HG02970 (cell line): Measurements from ENCODE around the gene RCN2.
"Not testable (repeated sequence)": the region's sequence is repeated elsewhere in the genome, so short reads cannot be mapped to it uniquely, and the experiment has no call there.

ENCODE experiments used
- ATAC-seq: cut with Tn5 transposase; IDR thresholded peaks from one replicate; pipeline ENCODE4 v1.9.1; 2021; ENCODE audit warnings: mild to moderate bottlenecking, moderate library complexity, moderate number of reproducible peaks; ENCODE audit not compliant: unreplicated experiment, low FRiP score

The RCN2 gene

GRCh38 chr15:76930831-76931396, 635 bp upstream of the RCN2 start:
- ATAC-seq, result peak; percentile 11

- ATAC-seq, result no peak
These were observed 802 bp downstream of the RCN2 start for GRCh38 chr15:76932135-76932966.

- no peak for ATAC-seq
These were observed 4.1 kb downstream of the RCN2 start for GRCh38 chr15:76935620-76936019.

GRCh38 chr15:76936671-76937070, 5.1 kb downstream of the RCN2 start:
- ATAC-seq, result no peak

- no peak for ATAC-seq
These were observed 7.2 kb downstream of the RCN2 start for GRCh38 chr15:76938752-76939151.

- no peak for ATAC-seq
These were observed 8.2 kb downstream of the RCN2 start for GRCh38 chr15:76939715-76940114.

- no peak for ATAC-seq
These were observed 10.1 kb downstream of the RCN2 start for GRCh38 chr15:76941636-76942035.

GRCh38 chr15:76942331-76942730, 10.8 kb downstream of the RCN2 start:
- ATAC-seq, result no peak

GRCh38 chr15:76945494-76946093, 14.0 kb downstream of the RCN2 start:
- no peak for ATAC-seq

GRCh38 chr15:76947454-76947853, 15.9 kb downstream of the RCN2 start:
- no peak for ATAC-seq

- no peak for ATAC-seq
These were observed 19.7 kb downstream of the RCN2 start for GRCh38 chr15:76951220-76951619.

- ATAC-seq, result no peak
These were observed 22.4 kb downstream of the RCN2 start for GRCh38 chr15:76953913-76954312.

GRCh38 chr15:76954744-76955143, 23.2 kb downstream of the RCN2 start:
- ATAC-seq, result no peak

GRCh38 chr15:76961268-76962011, 29.9 kb downstream of the RCN2 start:
- no peak for ATAC-seq

- ATAC-seq, result no peak
These were observed 30.9 kb downstream of the RCN2 start for GRCh38 chr15:76962337-76963013.

GRCh38 chr15:76963596-76963995, 32.0 kb downstream of the RCN2 start:
- ATAC-seq, result no peak

GRCh38 chr15:76964157-76964556, 32.6 kb downstream of the RCN2 start:
- no peak for ATAC-seq

GRCh38 chr15:76966051-76966450, 34.5 kb downstream of the RCN2 start:
- not testable (repeated sequence) for ATAC-seq

GRCh38 chr15:76967067-76967466, 35.5 kb downstream of the RCN2 start:
- ATAC-seq, result no peak

- no peak for ATAC-seq
These were observed 36.8 kb downstream of the RCN2 start for GRCh38 chr15:76968306-76968705.
